ENCODE measurements around the gene ATAD3B.

GRCh38 chr1:1438531-1439381 is 32.8 kb upstream of the ATAD3B start:
- TF ChIP-seq CEBPB (IDR thresholded peaks at IDR 0.05; ENCODE audit: low read depth) (no peak), POLR2A (IDR thresholded peaks at IDR 0.05; ENCODE audit: borderline replicate concordance, extremely low read depth, insufficient read depth, insufficient read length) (no peak), REST (IDR thresholded peaks at IDR 0.05; ENCODE audit: low read depth) (no peak), CTCF (IDR thresholded peaks at IDR 0.05 in 2 of 3, conservative IDR thresholded peaks at IDR 0.05 in 1 of 3; ENCODE audit: borderline replicate concordance in 1 of 3, insufficient read depth in 1 of 3, low read depth in 2 of 3, low read length in 2 of 3) (no peak), EZH2 (IDR thresholded peaks at IDR 0.05) (no peak)
